ENCODE results near the gene TTC36. TPM values are rescaled to one million over a fixed set of nuclear protein-coding genes. Genes with fewer than 3 reads are reported as not detected.

Gene TTC36
- total and polyA plus RNA-seq, 2 donors (not counting 1 experiment from before 2014, with no cell fraction given) = 0.19 to 0.79 TPM

DNA sequence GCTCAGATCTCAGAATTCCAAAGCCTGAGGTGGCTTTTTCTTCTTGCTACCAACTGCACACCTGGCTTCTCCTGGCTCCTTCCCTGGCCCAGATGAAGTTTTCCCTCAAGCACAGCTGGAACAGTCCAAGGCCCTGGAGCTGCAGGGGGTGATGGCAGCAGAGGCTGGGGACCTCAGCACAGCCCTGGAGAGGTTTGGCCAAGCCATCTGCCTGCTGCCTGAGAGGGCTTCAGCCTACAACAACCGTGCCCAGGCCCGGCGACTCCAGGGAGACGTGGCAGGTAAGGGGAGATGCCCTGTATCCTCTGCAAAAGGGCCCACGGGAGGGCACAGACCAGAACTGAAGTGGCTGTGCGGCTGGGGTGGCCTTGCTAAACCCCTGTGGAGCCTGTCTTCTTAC is 1.2 kb downstream of the TTC36 start:
- Histone ChIP-seq H3K4me1 (ENCODE audit: control insufficient read depth in 2 of 2, insufficient read depth in 2 of 2, low read length in 2 of 2) (peaks cover 14 to 21% of the 10 kb centered on the region in 2 donors), H3K27me3 (replicated peaks in 1 of 4; ENCODE audit: control extremely low read depth in 1 of 4, control insufficient read depth in 3 of 4, insufficient read depth in 4 of 4, low read length in 3 of 4) (no peaks in the 10 kb centered on the region), H3K4me2 (replicated peaks; ENCODE audit: low read depth, low read length, poor library complexity, severe bottlenecking) (no peak overlapping the region), H3K4me3 (ENCODE audit: control extremely low read depth in 1 of 5, extremely low read depth in 1 of 5, insufficient read depth in 1 of 5, low read depth in 2 of 5, low read length in 4 of 5) (no peak overlapping the region), H2AFZ (ENCODE audit: insufficient read depth, low read depth, low read length, poor library complexity, severe bottlenecking) (no peak overlapping the region), H4K20me1 (ENCODE audit: control insufficient read depth, insufficient read depth, low read length, poor library complexity, severe bottlenecking) (no peaks in the 10 kb centered on the region), H3K9me3 (ENCODE audit: control extremely low read depth in 1 of 3, control insufficient read depth in 2 of 3, insufficient read depth in 1 of 3, low read length in 2 of 3) (no peaks in the 10 kb centered on the region), H3K9ac (ENCODE audit: low read length) (no peak overlapping the region), H3K36me3 (replicated peaks in 1 of 2; ENCODE audit: control extremely low read depth in 1 of 2, control insufficient read depth in 1 of 2, extremely low read depth in 1 of 2, insufficient read depth in 2 of 2, low read length in 1 of 2) (peaks cover 0 to 5% of the 10 kb centered on the region in 2 experiments), H3K79me2 (ENCODE audit: control insufficient read depth, insufficient read depth, low read length) (no peaks in the 10 kb centered on the region), H3K27ac (ENCODE audit: low read length in 2 of 2) (no peak overlapping the region)
- DNase-seq = no peak
- H3K27ac Mint-ChIP-seq = no peak overlapping the region
- H3K9me3 Mint-ChIP-seq (ENCODE audit: insufficient read depth) = no peaks in the 10 kb centered on the region
- TF ChIP-seq, protein P1, sequence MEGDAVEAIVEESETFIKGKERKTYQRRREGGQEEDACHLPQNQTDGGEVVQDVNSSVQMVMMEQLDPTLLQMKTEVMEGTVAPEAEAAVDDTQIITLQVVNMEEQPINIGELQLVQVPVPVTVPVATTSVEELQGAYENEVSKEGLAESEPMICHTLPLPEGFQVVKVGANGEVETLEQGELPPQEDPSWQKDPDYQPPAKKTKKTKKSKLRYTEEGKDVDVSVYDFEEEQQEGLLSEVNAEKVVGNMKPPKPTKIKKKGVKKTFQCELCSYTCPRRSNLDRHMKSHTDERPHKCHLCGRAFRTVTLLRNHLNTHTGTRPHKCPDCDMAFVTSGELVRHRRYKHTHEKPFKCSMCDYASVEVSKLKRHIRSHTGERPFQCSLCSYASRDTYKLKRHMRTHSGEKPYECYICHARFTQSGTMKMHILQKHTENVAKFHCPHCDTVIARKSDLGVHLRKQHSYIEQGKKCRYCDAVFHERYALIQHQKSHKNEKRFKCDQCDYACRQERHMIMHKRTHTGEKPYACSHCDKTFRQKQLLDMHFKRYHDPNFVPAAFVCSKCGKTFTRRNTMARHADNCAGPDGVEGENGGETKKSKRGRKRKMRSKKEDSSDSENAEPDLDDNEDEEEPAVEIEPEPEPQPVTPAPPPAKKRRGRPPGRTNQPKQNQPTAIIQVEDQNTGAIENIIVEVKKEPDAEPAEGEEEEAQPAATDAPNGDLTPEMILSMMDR (IDR thresholded peaks at IDR 0.05) = no peak
- no peak for TF ChIP-seq EZH2 (IDR thresholded peaks at IDR 0.05; ENCODE audit: borderline replicate concordance, insufficient read depth, low read depth, low read length, poor library complexity, severe bottlenecking)
- no peaks in the 10 kb centered on the region for H3K27me3 Mint-ChIP-seq
- H3K4me3 Mint-ChIP-seq = no peak overlapping the region
- H3K4me1 Mint-ChIP-seq = peaks cover 27% of the 10 kb centered on the region
- ATAC-seq (ENCODE audit: low read depth) = no peak
- WGBS (ENCODE audit: insufficient coverage) = 95% methylated on average over 6 of the region's 6 CpGs
- CTCF ChIA-PET = interaction anchor here (0.7 kb wide), 1 partner anchor 41 kb away, joined by 3 read pairs; no protein-coding TSS in a partner anchor
- POLR2A ChIA-PET = no interaction called here
- intact Hi-C loops (cut with micrococcal nuclease) = no loop called here

DNA sequence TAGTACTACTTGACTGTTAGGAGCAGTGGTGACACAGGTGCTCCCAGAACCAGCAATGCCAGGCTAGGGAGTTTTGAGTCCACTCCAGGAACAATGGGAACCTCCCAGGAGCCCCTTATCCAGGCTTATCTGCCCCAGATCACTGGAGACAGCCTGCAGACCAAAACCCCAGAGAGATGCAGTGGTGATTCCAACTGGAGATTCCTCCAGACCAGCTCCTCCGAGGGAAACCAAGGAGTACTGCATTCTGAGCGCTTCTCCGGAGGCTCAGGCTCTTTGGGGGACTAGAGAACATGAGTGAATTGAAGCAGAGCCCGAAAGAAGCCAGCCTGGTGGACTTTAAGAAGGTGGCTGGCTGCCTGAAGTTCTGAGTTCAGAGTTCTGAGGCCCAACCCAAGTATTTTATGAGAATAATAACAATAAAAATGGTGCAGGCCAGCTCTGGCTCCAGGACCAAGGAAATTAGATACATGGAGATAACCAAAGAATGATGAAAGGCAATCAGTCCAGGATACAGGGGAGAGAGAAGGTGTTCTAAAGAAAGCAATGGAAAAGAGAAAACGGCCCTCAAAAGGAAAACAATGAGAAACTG is 2.4 kb downstream of the TTC36 start:
- ChIA-PET POLR2A (no interaction called here), CTCF (interaction anchor here (1.1 to 1.2 kb wide), 2 partner anchors 44 to 94 kb away, joined by 3 read pairs; no protein-coding TSS in a partner anchor)
- no peaks in the 10 kb centered on the region for H3K9me3 Mint-ChIP-seq (ENCODE audit: insufficient read depth)
- H3K9me3 ChIP-seq (ENCODE audit: control extremely low read depth in 1 of 3, control insufficient read depth in 2 of 3, insufficient read depth in 1 of 3, low read length in 2 of 3) = no peaks in the 10 kb centered on the region
- peaks cover 14 to 21% of the 10 kb centered on the region in 2 donors for H3K4me1 ChIP-seq (ENCODE audit: control insufficient read depth in 2 of 2, insufficient read depth in 2 of 2, low read length in 2 of 2)
- H3K27me3 Mint-ChIP-seq = no peaks in the 10 kb centered on the region
- peak overlapping the region; percentile 79 for H3K9ac ChIP-seq (ENCODE audit: low read length)
- peak overlapping the region in 2 of 5 experiments; percentile 1 to 73 for H3K4me3 ChIP-seq (ENCODE audit: control extremely low read depth in 1 of 5, extremely low read depth in 1 of 5, insufficient read depth in 1 of 5, low read depth in 2 of 5, low read length in 4 of 5)
- peak overlapping the region; percentile 85 for H3K4me2 ChIP-seq (replicated peaks; ENCODE audit: low read depth, low read length, poor library complexity, severe bottlenecking)
- no peaks in the 10 kb centered on the region for H4K20me1 ChIP-seq (ENCODE audit: control insufficient read depth, insufficient read depth, low read length, poor library complexity, severe bottlenecking)
- no peak overlapping the region for H3K27ac ChIP-seq (ENCODE audit: low read length in 2 of 2)
- intact Hi-C loops (cut with micrococcal nuclease) = loop anchor here (2.0 kb wide), 2 partner anchors 43 to 91 kb away; partner anchors contain the start of gene ARCN1
- WGBS (ENCODE audit: insufficient coverage) = 93% methylated on average over 4 of the region's 5 CpGs
- no peaks in the 10 kb centered on the region for H3K36me3 ChIP-seq (replicated peaks in 1 of 2; ENCODE audit: control extremely low read depth in 1 of 2, control insufficient read depth in 1 of 2, extremely low read depth in 1 of 2, insufficient read depth in 2 of 2, low read length in 1 of 2)
- TF ChIP-seq EZH2 (IDR thresholded peaks at IDR 0.05; ENCODE audit: borderline replicate concordance, insufficient read depth, low read depth, low read length, poor library complexity, severe bottlenecking) = no peak
- TF ChIP-seq, protein P1 (IDR thresholded peaks at IDR 0.05) = no peak
- no peaks in the 10 kb centered on the region for H3K27me3 ChIP-seq (replicated peaks in 1 of 4; ENCODE audit: control extremely low read depth in 1 of 4, control insufficient read depth in 3 of 4, insufficient read depth in 4 of 4, low read length in 3 of 4)
- peak overlapping the region; percentile 65 for H3K27ac Mint-ChIP-seq
- ATAC-seq (ENCODE audit: low read depth) (no peak), DNase-seq (no peak)
- peaks cover 27% of the 10 kb centered on the region for H3K4me1 Mint-ChIP-seq
- no peaks in the 10 kb centered on the region for H3K79me2 ChIP-seq (ENCODE audit: control insufficient read depth, insufficient read depth, low read length)
- H2AFZ ChIP-seq (ENCODE audit: insufficient read depth, low read depth, low read length, poor library complexity, severe bottlenecking) = peak overlapping the region; percentile 100
- peak overlapping the region; percentile 97 for H3K4me3 Mint-ChIP-seq
